ENCODE measurements around the gene CACNG7.
"Not testable (repeated sequence)": the region's sequence is repeated elsewhere in the genome, so short reads cannot be mapped to it uniquely, and the experiment has no call there.

CACNG7 gene

DNA sequence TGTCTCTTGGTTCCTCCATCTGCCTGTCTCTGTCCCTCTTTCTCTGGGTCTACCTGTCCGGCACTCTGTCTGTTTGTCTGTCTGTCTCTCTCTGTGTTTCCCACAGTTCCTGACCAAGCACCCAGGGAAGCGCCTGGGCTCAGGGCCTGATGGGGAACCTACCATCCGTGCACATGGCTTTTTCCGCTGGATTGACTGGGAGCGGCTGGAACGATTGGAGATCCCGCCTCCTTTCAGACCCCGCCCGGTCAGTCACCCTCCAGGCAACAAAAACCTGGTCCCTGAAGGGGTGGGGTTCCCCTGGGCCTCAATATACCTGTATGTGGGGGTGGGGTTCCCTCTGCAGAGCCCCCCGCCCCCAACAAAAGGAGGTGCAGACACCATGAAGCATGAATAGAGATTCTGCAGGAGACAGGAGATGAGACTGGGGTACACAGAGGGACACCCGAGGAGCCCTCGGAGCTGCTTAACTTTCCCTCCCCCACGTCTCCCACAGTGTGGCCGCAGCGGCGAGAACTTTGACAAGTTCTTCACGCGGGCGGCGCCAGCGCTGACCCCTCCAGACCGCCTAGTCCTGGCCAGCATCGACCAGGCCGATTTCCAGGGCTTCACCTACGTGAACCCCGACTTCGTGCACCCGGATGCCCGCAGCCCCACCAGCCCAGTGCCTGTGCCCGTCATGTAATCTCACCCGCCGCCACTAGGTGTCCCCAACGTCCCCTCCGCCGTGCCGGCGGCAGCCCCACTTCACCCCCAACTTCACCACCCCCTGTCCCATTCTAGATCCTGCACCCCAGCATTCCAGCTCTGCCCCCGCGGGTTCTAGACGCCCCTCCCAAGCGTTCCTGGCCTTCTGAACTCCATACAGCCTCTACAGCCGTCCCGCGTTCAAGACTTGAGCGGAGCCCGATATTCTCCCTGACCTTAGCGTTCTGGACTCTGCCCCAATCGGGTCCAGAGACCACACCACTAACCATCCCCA, 2.6 kb upstream of the CACNG7 start:
- no peak for DNase-seq

DNA sequence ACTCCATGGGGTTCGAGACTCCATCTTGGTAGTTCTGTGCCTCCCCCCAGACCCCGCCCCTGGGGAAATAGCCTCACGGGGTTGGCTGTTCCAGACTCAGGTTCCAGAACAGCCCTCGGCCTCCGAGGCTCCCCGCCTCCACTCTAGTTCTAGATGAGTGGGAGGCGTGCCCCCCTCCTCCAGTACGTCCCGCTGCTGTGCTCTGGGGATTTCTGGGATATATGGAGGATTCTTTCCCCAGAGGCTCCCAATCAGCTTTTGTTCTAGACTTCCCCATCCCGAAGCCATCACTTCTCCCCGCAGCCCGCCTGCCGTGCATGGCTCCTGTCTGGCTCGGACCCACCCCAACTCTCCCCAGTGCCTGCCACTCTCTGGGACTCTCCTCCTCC, 1.9 kb upstream of the CACNG7 start:
- no peak for DNase-seq

DNA sequence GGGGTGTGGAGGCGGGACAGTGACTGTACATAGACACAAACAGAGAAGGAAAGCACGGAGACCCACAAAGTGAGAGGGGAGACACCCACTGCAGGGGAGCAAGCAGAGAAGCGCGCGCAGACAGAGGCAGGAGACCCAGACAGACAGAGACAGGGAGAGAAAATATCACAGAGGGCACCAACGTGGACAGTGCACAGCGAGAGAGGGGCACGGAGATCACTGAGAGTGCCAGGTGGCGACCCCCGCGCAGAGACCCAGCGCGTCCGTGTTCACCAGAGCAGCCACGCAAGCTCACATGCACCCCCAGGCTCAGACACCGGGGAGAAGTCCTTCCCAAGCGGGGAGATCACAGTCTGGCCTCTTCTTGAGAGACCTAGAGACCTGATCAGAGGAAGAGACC, 1.4 kb upstream of the CACNG7 start:
- DNase-seq: no peak

DNA sequence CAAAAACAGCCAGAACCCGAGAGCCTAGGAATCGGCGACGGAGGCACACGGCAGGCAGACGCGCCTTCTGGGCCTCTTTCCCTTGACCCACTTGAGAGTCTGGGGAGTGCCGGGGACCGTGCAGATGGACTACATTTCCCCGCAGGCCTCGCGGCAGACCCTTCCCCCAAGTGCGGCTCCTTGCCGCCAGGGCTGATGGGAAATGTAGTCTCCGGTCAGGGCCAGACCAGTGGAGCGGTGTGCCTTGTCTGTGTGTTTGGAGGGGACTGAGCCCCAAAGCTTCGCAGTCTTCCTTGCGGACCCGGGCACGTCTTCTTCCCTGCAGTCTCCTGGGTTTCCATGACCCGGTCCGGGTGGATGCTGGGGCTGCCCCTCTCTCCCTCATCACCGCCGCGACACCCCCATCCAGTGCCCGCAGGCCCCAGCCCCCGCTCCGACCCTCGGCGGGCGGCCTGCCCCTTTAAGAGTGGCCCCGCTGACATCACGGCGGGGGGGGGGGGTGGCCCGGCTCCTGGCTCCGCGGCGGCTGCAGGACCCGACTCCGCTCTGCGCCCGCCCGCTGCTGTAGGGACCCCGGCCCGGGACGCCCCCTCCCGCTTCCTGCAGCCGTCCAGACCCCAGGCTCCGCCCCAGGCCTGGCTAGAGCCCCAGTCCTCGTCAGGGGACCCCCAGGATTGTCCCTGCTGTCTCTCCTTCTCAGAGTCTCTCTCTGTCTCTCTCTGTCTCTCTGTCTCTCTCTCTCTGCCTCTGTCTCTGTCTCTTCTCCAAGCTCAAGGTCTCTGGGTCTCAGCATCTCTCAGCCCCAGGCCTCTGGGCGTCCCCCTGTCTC, 758 bp upstream of the CACNG7 start:
- no peak for DNase-seq

DNA sequence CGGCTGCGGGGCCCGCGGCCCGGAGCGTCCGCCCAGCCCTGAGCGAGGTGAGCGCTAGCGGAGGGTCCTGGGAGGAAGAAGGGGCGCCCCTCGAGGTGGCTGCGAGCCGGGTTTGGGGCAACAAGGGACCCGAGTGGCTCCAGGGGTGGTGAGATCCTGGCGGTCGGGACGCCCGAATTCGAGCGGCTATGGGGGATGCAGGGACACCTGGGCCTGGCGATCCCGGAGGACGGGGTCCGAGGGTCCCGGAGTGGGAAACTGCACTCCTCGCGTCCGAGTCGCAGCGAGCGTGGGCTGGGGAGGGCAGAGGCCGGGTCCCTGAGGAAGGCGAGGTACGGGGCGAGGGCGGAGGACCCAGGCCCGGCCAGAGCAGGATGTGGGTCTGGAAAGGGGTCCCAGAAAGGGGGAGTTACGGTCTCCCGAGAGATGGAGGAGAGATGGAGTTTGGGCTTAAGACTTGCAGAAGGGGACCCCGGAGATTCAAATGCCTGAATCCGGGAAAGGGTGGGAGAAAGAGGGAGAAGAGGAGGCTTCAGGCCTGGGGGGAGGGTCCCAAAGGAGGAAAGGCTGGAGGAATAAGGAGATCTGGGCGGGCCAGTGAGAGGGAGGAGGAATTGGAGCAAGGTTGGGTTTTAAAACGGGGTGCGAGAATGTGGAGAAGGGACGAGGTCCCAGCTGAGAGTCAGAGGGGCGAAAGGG, 542 bp downstream of the CACNG7 start:
- no peak for DNase-seq

DNA sequence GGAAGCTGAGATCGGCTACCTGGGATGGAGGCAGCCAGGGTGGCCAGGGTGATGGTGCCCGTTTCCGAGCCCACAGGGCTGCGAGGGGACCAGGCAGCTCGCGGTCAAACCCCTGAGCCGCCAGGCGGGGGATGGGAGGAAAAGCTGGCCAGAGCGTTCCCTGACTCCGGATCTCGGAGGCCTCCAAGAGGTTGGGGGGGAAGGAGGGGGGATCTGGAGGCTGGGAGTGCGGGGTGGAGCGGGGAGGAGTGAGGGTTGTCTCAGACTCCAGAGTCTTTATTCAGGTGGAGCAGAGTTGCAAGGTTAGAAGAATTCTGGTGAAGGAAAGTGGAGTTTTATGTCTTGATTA, 1.1 kb downstream of the CACNG7 start:
- DNase-seq: no peak

DNA sequence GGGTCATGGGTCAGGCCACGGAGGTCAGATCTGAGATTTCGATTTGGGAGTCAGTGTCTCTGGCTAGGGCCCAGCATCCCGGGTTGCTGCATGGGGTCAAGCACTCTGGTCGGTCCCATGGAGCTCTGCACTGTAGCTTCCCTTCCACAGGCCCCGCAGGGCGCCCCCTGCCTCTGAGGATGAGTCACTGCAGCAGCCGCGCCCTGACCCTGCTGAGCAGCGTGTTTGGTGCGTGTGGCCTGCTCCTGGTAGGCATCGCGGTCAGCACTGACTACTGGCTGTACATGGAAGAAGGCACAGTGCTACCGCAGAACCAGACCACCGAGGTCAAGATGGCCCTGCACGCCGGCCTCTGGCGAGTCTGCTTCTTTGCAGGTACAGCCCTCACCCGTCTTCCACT, 3.6 kb downstream of the CACNG7 start:
- DNase-seq: no peak

DNA sequence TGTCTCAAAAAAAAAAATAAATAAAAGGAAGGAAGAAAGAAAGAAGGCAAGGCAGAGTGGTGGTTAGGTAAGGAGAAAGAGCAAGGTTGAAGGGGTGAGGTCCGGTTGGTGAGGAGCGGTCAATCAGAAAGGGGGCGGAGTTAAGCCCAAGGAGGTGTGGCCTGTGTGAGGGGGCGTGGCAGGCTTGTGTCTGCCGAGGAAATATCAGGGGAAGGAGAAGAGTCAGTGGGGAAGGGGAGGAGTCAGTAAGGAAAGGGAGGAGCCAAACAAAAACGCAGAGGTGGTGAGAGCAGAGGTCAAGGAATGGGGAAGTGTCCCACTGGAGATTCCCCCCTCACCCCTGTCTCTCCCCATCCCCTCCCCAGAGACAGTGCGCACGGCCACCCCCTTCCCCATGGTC, 5.9 kb downstream of the CACNG7 start:
- no peak for DNase-seq

DNA sequence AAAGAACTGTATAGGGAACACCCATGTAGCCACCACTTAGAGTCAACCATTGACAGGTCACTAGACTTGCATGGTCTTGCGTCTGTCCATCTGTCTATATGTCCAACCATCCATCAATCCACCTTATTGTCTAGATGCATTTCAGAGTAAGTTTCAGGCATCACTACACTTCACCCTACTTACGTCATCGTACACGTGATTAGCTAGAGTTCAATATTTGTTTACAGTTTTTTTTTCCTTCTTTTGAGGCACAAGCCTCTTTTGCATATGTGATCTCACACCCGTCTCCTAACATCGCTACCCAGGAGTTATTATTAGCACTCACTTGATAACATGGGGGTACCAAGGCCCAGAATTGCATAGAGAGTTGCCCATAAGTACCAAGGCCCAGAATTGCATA, 6.9 kb downstream of the CACNG7 start:
- DNase-seq: no peak

DNA sequence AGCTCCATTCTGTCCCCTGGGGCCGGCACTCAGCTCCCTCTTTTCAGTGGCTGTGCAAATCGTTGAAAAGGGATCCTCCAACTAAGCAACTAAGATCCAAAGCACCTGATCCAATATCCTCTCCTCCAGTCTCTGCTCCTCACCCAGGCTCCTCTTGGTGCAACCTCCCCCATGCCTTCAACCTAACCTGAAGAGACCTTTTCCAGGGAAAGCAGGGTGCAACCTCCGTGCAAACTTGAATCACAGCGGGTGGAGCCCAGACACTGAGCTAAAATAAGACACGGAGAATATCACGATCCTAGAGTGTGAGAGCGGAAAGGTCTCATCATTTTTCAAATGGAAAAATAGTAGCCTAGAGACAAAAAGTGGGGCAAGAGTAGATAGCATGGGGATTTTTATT, 8.3 kb downstream of the CACNG7 start:
- no peak for DNase-seq

DNA sequence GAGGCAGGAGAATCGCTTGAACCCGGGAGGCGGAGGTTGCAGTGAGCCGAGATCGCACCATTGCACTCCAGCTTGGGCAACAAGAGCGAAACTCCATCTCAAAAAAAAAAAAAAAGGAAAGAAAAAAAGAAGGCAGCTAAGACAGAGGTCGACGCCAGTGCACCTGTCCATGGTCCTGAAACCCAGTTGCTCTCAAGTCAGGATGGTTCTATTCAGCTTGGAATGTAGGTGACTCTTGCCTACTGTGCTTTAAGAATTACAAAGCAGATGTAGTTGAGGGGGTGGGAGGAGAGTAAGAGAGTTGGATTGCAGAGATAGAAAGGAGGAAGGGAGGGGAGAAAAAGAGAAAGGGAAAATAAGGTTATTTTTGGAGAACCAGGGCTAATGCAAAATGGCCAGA, 18.7 kb downstream of the CACNG7 start:
- DNase-seq: no peak

DNA sequence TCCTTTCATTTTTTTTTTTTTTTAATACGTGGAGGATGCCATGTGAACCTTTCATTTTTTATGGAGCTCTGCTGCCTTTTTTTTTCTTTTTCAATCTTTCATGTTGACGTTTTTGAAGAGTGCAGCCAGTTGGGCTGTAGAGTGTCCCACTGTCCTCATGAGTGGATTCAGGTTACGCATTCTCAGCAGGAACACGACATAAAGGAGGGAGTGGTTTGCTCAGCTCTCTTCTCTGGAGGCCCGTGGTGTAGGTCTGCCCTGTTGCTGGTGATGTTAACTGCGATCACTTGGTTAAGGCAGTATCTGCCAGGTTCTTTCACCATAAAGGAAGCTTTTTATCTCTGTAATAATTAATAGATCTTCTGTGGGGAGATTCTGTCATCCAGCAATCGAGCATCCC, 27.0 kb downstream of the CACNG7 start:
- DNase-seq: no peak

DNA sequence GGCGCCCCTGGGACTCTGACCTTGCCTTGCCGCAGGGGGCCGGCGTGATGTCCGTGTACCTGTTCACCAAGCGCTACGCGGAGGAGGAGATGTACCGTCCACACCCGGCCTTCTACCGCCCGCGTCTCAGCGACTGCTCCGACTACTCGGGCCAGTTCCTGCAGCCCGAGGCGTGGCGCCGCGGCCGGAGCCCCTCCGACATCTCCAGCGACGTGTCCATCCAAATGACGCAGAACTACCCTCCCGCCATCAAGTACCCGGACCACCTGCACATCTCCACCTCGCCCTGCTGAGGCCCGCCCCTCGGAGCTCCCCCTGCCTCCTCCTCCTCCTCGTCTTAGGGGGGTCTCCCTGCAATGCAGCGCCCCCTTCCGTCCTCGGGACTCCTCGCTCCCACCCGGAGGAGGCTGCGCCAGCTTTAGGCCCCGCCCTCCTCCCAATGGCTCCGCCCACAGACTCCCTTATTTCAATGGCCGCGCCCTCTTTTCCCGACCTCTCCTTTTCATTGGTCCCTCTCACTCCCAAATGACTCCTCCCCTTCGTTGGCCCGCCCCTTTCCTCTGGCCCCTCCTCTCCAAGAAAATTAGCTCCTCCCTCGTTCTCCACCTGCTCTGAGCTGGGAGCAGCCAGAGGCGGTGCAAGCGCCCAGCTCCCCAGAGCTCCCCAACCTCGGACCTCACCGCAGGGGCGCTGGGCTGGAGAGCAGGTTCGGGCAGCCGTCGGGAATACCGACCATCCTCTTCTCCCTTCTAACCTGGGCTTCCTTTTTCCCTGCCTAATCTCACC, 33.1 kb downstream of the CACNG7 start:
- no peak for DNase-seq

DNA sequence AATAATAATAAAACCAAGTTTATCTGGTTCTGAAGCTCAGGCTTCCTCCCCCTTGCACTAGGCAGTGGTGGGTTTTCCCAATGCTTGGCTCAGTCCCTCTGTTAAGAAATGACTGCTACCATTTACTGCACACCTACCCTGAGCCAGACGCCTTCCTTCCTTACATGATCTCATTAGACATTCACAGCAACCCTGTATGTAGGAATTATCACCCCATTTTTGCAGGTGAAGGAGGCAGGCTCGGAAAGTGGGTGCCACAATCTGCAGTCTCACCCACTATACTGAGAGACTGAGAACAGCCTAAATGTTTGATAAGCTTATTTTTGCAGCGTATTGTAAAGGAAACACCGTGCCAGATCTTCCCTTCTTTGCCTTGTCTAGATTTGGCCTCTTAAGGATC, 35.3 kb downstream of the CACNG7 start:
- DNase-seq: no peak

DNA sequence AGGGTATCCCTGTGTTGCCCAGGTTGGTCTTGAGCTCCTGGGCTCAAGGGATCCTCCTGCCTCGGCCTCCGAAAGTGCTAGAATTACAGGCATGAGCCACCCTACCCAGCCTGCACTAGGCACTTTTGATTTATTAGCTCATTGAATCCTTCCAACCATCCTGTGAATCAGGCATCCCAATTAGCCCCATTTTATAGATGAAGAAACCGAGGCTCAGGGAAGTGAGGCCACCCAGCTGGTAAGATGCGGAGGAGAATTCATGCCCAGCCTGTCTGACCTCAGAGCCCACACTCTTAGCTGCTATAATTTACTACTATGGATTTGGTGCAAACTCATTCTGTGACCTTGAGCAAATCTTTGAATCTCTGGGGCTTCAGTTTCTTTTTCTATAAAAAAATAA, 35.9 kb downstream of the CACNG7 start:
- DNase-seq: no peak

DNA sequence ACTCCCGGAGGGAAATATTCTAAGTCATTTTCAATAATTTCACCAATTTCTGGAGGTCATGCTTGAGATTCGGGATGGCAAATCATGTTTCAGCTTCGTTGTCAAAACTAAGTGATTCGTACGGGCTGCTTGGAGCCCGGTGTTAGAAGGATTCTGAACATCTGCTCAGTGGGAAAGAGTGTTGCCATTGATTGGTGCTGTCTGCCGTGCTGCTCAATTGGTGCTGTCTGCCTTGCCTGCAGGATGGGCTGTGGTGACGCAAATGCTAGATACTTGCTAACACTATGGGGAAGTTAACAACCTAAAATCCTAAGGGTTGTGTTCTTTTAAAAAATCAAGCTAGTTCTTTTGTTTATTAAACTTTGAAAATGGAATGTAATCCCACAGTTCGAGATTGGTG, 36.4 kb downstream of the CACNG7 start:
- DNase-seq: no peak

DNA sequence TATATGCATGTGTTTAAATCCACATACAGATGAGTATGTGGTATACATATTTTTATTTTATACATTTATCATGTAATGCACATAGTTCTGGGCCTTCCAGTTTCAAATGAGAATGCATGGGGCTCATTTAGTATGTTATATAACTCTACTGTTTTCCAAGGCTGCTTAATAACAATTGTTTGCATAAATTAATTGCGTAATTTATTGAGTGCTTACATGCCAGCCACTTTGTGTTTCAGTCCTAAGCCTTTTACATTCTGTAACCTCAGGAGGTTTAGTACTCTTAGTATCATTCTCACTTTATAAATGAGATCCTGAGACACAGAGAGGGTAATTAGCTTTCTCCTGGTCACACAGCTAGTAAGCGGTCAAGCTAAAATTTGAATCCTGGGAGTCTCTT, 36.9 kb downstream of the CACNG7 start:
- DNase-seq: no peak

DNA sequence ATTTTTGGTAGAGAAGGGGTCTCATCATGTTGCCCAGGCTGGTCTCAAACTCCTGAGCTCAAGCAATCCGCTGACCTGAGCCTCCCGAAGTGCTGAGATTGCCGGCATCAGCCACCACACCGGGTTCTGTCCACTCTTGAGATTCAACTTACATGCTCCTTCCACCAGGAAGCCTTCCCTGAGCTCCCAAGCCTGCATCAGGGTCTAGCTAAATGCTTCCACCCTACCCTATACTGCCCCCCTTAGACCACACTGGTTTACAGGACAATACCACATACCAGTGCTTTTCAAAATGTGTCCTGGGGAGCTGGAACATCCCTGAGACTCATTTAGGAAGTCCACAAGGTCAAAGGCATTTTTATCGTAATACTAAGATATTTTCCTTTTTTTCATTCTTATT, 38.5 kb downstream of the CACNG7 start:
- no peak for DNase-seq

DNA sequence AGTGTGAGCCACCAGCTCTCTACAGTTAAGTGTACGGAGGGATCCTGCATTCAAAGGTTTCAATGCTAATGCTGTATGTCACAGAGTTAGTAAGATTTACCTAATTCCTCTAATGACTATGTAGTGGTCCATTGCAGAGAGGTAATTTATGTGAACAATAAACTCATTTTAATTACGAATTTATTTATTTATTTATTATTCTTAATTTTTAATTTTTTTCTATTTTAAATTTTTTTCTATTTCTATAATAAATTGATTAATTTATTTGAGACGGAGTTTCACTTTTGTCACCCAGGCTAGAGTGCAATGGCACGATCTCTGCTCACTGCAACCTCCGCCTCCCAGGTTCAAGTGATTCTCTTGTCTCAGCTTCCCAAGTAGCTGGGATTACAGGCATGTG, 39.5 kb downstream of the CACNG7 start:
- DNase-seq: not testable (repeated sequence)

DNA sequence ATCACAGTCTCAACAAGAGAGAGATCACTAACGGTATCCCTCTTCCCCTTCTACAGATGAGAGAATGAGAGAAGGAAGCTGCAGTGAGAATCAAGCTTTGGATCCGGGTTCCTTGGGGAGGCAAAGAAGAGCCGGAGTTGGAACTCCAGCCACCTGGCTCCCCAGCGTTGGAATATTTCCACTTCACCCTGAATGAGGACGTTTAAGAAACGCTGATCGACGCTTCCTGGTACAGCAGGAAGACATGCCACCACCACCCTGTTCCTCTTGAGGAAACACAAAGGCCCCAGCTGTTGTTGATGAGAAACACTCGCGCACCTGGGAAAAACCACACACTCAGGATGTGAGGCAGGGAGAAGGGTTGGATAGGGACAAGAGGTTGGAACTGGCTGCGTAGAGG, 42.4 kb downstream of the CACNG7 start:
- DNase-seq: no peak

DNA sequence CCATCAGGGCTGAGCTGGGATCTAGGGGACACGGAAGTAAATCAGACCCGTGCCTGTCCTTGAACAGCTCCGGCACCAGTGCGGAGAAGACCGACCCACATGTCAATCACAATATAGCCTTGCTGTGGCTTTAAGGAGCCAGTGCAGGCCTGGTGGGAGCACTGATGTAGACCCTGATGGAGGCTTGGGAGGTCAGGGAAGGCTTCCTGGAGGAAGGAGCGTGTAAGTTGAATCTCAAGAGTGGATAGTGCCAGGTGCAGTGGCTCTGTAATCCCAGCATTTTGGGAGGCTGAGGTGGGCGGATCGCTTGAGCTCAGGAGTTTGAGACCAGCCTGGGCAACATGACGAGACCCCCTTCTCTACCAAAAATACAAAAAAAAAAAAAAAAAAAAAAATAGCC, 42.9 kb downstream of the CACNG7 start:
- DNase-seq: no peak

DNA sequence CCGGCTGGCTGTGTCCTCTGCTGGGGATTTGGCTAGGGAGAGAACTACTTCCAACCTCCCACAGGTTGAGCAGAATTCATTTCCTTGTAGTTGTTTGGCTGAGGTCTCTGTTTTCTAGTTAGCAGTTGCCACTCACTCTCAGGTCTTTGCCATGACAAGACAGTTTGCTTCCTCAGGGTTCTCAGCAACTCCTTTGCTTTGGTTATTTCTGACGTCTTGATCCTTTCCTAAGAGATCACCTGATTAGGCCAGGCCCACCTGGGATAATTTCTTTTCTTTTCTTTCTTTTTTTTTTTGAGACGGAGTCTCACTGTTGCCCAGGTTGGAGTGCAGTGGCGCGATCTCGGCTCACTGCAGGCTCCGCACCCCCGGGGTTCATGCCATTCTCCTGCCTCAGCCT, 44.3 kb downstream of the CACNG7 start:
- DNase-seq: no peak

Measured in NCI-H1048 (cell line).